Measurements from ENCODE around the gene ANKS1A.

ANKS1A gene

DNA sequence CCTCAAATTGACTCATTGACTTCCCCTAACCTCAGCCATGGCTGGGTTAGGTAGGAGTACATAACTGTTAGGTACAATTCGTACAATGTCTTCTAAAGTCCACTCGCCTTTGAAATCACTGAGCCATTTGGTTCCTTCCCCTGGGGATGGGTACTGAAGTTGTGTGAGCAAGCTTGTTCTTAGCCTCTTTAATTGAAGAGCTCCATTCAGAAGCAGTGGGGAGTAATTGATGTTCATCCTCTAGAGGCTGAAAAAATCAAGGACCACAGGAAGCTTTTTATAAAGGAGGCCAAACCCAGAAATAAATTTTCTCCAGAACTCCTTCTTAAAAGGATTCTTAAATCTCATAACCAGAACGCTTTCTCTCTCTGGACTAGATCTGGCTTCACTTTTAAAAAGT lies 60.6 kb downstream of the ANKS1A start:
- TF ChIP-seq CTCF (IDR thresholded peaks at IDR 0.05; ENCODE audit: low read depth, low read length) = no peak
- no peak overlapping the region for H3K4me3 ChIP-seq (ENCODE audit: low read depth, low read length)

DNA sequence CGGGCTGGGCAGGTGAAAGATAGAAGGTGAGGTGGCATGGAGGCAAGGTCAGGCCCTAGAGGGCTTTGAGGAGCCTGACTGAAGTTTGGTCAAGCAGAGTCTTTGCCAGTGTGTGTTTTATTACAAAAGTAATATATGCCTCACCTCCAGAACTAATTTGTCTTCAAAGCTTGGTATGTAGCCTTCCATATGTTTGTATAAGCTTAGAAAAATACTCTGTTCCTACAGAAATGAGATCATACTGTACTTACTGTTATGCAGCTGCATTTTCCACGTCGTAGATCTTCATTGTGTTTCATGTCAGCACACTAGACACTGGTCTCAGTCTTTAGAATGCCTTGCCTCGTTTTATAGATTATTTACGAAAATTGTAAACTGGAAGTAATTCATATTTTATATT lies 61.8 kb downstream of the ANKS1A start:
- TF ChIP-seq CTCF (IDR thresholded peaks at IDR 0.05; ENCODE audit: low read depth, low read length) = no peak
- no peak overlapping the region for H3K4me3 ChIP-seq (ENCODE audit: low read depth, low read length)

GRCh38 chr6:34951731-34952130 lies 62.7 kb downstream of the ANKS1A start:
- no peak for TF ChIP-seq CTCF (IDR thresholded peaks at IDR 0.05; ENCODE audit: low read depth, low read length)
- no peak overlapping the region for H3K4me3 ChIP-seq (ENCODE audit: low read depth, low read length)

DNA sequence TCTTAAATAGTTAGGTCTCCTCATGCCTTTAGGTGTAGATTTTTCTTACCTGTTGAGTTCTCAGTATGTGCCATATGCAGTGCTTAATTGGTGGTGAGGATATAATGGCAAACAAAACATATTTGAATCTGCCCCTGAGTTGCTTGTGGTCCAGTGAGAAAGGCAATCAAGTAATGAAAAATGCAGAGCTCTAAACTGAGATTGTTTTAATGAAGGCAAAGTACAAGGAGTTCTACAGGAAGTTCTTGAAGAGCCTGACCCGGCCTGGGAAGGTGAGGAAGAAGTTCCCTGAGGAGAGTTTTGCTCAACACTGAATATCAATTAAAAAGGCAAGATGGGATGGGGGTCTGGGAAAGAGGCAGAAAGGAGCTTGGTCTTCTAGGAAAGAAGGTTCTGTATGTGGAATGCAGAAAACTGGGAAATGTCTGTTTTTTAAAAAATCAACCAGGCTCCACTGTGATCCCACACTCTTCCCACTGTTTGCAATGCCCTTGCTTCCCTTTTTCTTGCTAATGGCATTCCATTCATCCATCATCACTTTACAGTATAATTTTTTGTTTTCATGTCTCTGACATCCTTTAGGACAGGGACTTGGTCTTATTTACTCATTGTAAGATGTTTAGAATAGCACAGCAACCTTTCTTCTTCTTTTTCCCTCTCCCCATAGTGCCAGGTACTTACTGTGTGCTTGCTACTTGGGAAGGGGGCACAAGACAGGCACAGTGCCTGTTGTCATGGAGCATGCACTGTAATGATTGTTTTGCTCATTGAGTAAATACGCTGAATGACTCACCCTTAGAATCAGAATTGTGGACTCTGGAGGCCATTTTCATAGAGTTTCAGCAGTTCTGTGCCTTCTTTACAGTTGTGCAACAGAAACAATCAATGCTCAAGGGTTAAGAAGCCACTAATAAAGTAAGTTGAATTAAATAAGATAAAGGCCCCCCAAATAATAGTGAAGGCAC lies 64.3 kb downstream of the ANKS1A start:
- no peak overlapping the region for H3K4me3 ChIP-seq (ENCODE audit: low read depth, low read length)
- TF ChIP-seq CTCF (IDR thresholded peaks at IDR 0.05; ENCODE audit: low read depth, low read length) = no peak

- no peak for TF ChIP-seq CTCF (IDR thresholded peaks at IDR 0.05; ENCODE audit: low read depth, low read length)
- no peak overlapping the region for H3K4me3 ChIP-seq (ENCODE audit: low read depth, low read length)
Observed at GRCh38 chr6:34955442-34955841, 66.4 kb downstream of the ANKS1A start.

- TF ChIP-seq CTCF (IDR thresholded peaks at IDR 0.05; ENCODE audit: low read depth, low read length) = no peak
- no peak overlapping the region for H3K4me3 ChIP-seq (ENCODE audit: low read depth, low read length)
Observed at GRCh38 chr6:34957231-34957783, 68.3 kb downstream of the ANKS1A start.

DNA sequence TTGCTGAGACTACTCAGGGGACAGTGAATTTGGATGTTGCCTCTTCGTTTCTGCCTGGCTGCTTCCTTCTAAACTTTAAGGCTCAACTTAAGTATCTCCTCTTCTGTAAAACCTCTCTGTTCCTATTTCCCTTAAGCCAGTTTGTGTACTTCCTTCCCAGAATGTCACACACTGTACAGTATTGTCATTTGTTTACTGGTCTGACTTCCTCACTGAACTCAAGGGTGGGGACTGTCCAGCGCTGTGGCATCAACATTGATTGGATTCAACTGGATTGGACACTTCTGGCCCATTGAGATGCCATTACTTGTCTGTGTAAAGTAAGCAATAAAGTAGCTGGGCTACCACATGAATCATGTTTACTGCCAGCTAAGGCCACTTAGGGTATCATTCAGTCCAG lies 69.7 kb downstream of the ANKS1A start:
- H3K4me3 ChIP-seq (ENCODE audit: low read depth, low read length) = no peak overlapping the region
- no peak for TF ChIP-seq CTCF (IDR thresholded peaks at IDR 0.05; ENCODE audit: low read depth, low read length)
